Prostate gland (tissue), 2 donors: ENCODE measurements around the gene RCAN1. TPM values are rescaled to one million over a fixed set of nuclear protein-coding genes. Genes with fewer than 3 reads are reported as not detected.

Experiments used
- DNase-seq: peaks from one replicate; pipeline ENCODE4 v3.0.0-alpha.2; 2019; ENCODE audit warnings: low spot score
- H3K27ac ChIP-seq, 2 donors: fragments of 200-600 bp; sonication (generic); 2 replicates each; pipeline ENCODE4 v1.5.1; 2017 to 2019
- H3K27me3 ChIP-seq: fragments of 200-600 bp; sonication (generic); replicated peaks from 2 replicates; pipeline ENCODE4 v1.5.1; 2019; ENCODE audit not compliant: insufficient read depth
- H3K36me3 ChIP-seq, 2 donors: fragments of 200-600 bp; sonication (generic); 1 replicate in 1 of 2; 2 replicates in 1 of 2; pipeline versions ENCODE4 v1.5.1 to v1.8.1; 2017 to 2019
- H3K4me1 ChIP-seq: fragments of 200-600 bp; sonication (generic); replicated peaks from 2 replicates; pipeline ENCODE4 v1.5.1; 2019
- H3K4me3 ChIP-seq, 2 donors: fragments of 200-600 bp; sonication (generic); 2 replicates each; pipeline ENCODE4 v1.5.1; 2017 to 2019
- H3K9me3 ChIP-seq: fragments of 200-600 bp; sonication (generic); 2 replicates; pipeline ENCODE4 v1.5.1; 2017
- POLR2A ChIP-seq: fragments of 450-650 bp; IDR thresholded peaks from one replicate; pipeline ENCODE4 v1.6.1; 2016; ENCODE audit warnings: antibody characterized with exemption, mild to moderate bottlenecking
- POLR2AphosphoS5 ChIP-seq: sonication (generic); formaldehyde crosslinking; IDR thresholded peaks from one replicate; pipeline ENCODE4 v1.6.1; 2017; ENCODE audit warnings: antibody characterized with exemption
- WGBS: methylation state at CpG from one replicate; pipeline ENCODE4 v1.1.5; 2018; 5-methylcytosine and 5-hydroxymethylcytosine counted together
- intact Hi-C: fragments of 100-400 bp; cut with DNase I; formaldehyde crosslinking; loops from one replicate; pipeline ENCODE4 v1.14.2; 2022
- total RNA-seq, 2 donors: library from RNA; depleted of rRNA; stranded (reverse); fragments of >200 nt; gene quantifications; one replicate each; pipeline ENCODE4 v1.1.0, GENCODE V29; 2016
- TF ChIP-seq, protein P1 (sequence below), 4 experiments: fragments of 200-600 bp in 2 of 4; fragments of 450-650 bp in 2 of 4; sonication (generic) in 2 of 4; IDR thresholded peaks; 1 replicate in 3 of 4; 2 replicates in 1 of 4; pipeline ENCODE4 v1.5.1; 2016 to 2019; ENCODE audit warnings: antibody characterized with exemption in 4 of 4, mild to moderate bottlenecking in 2 of 4, moderate library complexity in 2 of 4

Gene RCAN1
- total RNA-seq, 2 donors from 2014 or later = 12.0 to 14.1 TPM

DNA sequence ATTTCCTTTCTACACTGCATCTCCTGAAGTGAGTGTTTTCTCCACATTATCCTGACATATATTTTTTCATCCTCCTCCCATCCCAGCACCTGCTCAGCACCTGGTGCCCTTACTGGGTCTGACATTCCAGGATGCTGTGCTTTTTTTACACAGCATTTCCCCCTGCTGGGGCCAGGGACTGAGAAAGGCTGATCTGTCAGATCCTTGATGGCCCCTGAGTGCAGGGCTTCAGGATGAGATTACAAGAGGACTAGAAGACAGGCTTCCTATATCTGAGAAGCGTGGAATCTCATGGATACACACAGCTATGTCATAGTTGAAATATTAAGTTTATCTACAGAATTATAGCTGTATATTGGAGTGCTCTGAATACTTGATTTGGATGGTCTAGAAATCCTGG is 24.4 kb downstream of the RCAN1 start:
- no peaks in the 10 kb centered on the region for H3K4me1 ChIP-seq
- intact Hi-C loops = loop anchor here (5.0 kb wide), 1 partner anchor 63 kb away; no protein-coding TSS in a partner anchor
- 95% methylated on average over 1 of the region's 1 CpG for WGBS
- no peak overlapping the region for H3K27ac ChIP-seq
- H3K27me3 ChIP-seq = no peaks in the 10 kb centered on the region
- H3K36me3 ChIP-seq = no peaks in the 10 kb centered on the region
- no peaks in the 10 kb centered on the region for H3K9me3 ChIP-seq
- no peak for TF ChIP-seq POLR2A
- DNase-seq = no peak
- no peak overlapping the region for H3K4me3 ChIP-seq

DNA sequence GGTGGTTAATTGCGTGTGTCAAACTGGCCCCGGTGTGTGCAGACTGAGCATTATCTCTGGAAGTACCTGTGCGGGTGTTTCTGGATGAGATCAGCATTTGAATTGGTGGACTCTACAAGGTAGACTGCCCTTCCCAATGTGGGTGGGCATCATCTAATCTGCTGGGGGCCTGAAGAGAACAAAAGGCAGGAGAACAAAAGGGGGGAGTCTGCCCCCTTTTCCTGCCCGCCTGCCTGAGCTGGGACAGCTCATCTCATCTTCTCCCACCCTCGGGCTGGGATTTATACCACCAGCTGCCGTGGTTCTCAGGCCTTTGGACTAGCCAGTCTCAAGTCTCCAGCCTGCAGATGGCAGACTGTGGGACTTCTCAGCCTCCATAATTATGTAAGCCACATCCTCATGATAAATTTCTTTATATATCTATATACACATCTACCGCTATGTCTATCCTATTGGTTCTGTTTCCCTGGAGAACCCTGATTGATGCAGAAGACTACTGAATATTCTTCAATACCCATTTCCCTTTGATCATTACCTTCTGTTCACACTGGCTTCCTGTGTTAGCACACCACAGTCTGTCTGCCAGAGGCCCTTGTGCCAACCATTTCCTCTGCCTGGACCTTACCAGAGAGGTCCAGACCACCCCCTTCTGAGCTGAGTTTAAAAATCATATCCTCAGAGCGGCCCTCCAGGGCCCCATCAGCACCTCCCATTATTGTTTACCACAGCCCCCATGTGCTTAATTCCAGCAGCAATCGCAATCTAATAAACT is 25.2 kb downstream of the RCAN1 start:
- Histone ChIP-seq H3K36me3 (no peaks in the 10 kb centered on the region), H3K27me3 (no peaks in the 10 kb centered on the region), H3K4me3 (no peak overlapping the region), H3K9me3 (no peaks in the 10 kb centered on the region), H3K4me1 (no peaks in the 10 kb centered on the region), H3K27ac (no peak overlapping the region)
- DNase-seq = no peak
- intact Hi-C loops = loop anchor here (5.0 kb wide), 1 partner anchor 62 kb away; no protein-coding TSS in a partner anchor
- TF ChIP-seq, protein P1, sequence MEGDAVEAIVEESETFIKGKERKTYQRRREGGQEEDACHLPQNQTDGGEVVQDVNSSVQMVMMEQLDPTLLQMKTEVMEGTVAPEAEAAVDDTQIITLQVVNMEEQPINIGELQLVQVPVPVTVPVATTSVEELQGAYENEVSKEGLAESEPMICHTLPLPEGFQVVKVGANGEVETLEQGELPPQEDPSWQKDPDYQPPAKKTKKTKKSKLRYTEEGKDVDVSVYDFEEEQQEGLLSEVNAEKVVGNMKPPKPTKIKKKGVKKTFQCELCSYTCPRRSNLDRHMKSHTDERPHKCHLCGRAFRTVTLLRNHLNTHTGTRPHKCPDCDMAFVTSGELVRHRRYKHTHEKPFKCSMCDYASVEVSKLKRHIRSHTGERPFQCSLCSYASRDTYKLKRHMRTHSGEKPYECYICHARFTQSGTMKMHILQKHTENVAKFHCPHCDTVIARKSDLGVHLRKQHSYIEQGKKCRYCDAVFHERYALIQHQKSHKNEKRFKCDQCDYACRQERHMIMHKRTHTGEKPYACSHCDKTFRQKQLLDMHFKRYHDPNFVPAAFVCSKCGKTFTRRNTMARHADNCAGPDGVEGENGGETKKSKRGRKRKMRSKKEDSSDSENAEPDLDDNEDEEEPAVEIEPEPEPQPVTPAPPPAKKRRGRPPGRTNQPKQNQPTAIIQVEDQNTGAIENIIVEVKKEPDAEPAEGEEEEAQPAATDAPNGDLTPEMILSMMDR (IDR thresholded peaks at IDR 0.05) = no peak
- no peak for TF ChIP-seq POLR2AphosphoS5
- TF ChIP-seq POLR2A = no peak
- WGBS = 90% methylated on average over 9 of the region's 9 CpGs

DNA sequence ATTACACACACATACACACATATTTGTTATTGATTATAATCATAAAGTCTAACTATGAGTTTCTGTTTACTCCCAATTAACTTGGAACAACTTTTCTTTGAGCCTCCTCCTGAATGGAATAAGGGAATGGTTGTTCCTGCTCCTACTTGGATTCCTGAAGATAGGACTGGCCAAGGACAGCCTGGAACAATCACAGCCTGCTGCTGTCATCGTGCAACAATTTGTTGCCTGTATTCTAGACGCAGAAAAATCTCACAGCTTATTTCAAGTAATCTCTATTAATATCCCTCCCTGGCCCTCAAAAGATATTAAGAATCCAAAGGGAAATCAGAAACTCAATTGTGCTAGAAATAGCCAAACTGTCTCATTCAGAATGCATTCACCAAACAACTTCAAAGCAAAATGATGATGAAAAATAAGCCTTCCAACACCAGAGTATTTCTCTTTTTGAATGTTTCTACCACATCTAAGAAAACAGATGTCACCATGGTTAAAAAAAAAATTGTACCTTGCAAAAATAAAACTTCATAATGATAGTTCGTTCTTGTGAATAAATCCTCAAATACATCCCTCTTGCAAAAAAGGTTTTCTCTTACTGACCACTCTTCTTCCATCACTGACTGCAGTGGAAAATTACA is 30.9 kb downstream of the RCAN1 start:
- Histone ChIP-seq H3K27ac (no peak overlapping the region), H3K4me1 (no peaks in the 10 kb centered on the region), H3K9me3 (no peaks in the 10 kb centered on the region), H3K36me3 (no peaks in the 10 kb centered on the region), H3K27me3 (no peaks in the 10 kb centered on the region), H3K4me3 (no peak overlapping the region)
- intact Hi-C loops = no loop called here
- no peak for DNase-seq
- WGBS = 65% methylated on average over 3 of the region's 3 CpGs
- TF ChIP-seq, protein P1 (IDR thresholded peaks at IDR 0.05) = no peak
- no peak for TF ChIP-seq POLR2AphosphoS5
- TF ChIP-seq POLR2A = no peak

DNA sequence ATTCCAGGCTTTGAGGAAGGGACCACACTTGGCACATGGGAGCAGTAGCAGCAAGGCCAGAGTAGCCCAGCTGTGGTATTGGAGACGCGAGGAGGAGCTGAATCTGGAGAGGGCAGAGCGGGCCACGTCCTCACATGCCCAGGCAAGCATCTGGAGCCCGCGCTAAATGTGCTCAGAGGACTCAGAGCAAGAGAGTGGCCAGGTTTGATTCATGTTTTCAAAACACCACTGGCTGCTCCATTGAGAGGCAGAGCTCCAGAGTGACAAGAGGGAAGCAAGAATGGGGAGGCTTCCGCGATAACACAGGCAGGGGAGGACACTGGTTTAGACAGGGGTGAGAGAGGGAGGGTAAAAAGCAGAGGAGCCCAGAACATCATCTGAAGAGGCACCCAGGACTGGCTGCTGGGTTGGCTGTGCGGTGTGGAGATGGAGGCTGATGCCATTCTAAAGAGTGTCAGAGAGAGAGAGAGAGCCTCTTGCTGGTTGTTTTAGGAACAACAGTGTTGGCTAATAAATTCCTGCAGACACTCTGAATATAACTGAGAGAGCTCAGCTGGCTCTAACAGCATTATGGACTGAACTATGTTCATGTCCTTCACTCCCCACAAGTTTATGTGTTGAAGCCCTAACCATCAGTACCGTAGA is 32.3 kb downstream of the RCAN1 start:
- Histone ChIP-seq H3K27ac (no peak overlapping the region), H3K9me3 (no peaks in the 10 kb centered on the region), H3K27me3 (no peaks in the 10 kb centered on the region), H3K4me1 (no peaks in the 10 kb centered on the region), H3K4me3 (no peak overlapping the region), H3K36me3 (no peaks in the 10 kb centered on the region)
- intact Hi-C loops = no loop called here
- TF ChIP-seq POLR2A (no peak), POLR2AphosphoS5 (no peak)
- TF ChIP-seq, protein P1 (IDR thresholded peaks at IDR 0.05) = peak in 2 of 4 experiments; percentile 44 to 54
- DNase-seq = peak; percentile 17
- 46% methylated on average over 10 of the region's 10 CpGs for WGBS

DNA sequence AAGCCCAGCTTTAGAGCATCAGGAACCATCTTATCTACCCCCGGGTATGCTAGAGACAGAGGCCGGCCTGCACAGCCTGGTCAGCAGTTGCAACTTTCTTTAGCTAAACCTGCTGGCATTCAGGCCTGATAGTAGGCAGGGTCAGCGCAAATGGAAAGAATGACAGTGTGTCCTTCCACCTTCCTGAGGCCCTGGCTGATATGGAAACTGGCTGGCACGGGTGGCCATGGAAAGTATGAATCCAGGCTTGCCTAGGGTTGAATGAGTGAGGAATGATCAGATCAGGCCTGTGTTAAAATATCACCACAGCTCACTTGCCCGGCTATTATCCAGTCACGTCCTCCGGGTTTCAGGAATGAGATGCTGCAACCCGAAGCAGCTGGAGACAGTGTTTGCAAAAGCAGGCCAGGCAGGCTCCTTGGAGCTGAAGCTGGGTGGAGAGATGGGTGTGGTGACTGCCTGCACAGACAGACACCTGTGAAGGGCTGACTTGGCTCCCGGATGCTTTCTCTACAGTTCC is 34.7 kb downstream of the RCAN1 start:
- Histone ChIP-seq H3K27me3 (no peaks in the 10 kb centered on the region), H3K4me1 (no peaks in the 10 kb centered on the region), H3K36me3 (no peaks in the 10 kb centered on the region), H3K4me3 (no peak overlapping the region), H3K9me3 (no peaks in the 10 kb centered on the region), H3K27ac (no peak overlapping the region)
- DNase-seq = no peak
- TF ChIP-seq POLR2AphosphoS5 (no peak), POLR2A (no peak)
- TF ChIP-seq, protein P1 (IDR thresholded peaks at IDR 0.05) = no peak
- WGBS = 70% methylated on average over 9 of the region's 9 CpGs
- intact Hi-C loops = no loop called here
